ENCODE results near the gene VWA5B1.

DNA sequence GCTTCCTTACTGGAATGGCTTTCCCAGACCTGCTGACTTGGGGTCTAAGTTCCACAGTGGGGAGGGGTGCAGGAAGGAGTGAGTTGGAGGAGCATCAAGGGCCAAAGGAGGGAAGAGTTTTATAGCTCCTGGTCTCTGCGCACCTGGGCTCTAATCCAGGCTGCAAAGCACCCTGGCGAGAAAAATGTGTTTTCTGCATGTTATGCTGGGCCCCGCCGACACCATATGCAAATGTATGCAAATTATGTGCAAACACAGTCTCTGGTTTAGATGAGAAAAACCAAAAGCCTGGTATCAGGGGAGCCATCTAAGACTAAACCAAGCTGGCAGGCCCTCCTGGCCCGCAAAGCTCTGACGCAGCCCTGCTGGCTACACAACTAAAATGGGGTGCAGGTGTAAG is 95.0 kb downstream of the VWA5B1 start:
- TF ChIP-seq BHLHE40 (IDR thresholded peaks at IDR 0.05; ENCODE audit: borderline replicate concordance in 1 of 2, low read depth in 2 of 2, low read length in 1 of 2) (no peak), ATF3 (IDR thresholded peaks at IDR 0.05; ENCODE audit: borderline replicate concordance, extremely low read depth, low read depth, low read length) (no peak), POLR2A (IDR thresholded peaks at IDR 0.05; ENCODE audit: low read depth, low read length) (no peak)
